Endometrial microvascular endothelial cells (primary cell): ENCODE data around the gene MED12L. TPM values are rescaled to one million over a fixed set of nuclear protein-coding genes. Genes with fewer than 3 reads are reported as not detected.

Source experiments
- in situ Hi-C: cut with HindIII; loops from 2 replicates; pipeline ENCODE4 v1.10.0; 2017; ENCODE audit warnings: low sequenced_read_pairs, low pct_unique_long_range_greater_than_20kb; ENCODE audit errors: inconsistent ontology term
- total RNA-seq: library from RNA; depleted of rRNA; stranded (reverse); fragments of >200 nt; gene quantifications from one replicate; pipeline ENCODE4 v1.2.3, GENCODE V29; 2015; ENCODE audit errors: inconsistent ontology term

The MED12L gene
- total RNA-seq, 1 donor from 2014 or later: not detected

- in situ Hi-C loops: no loop called here
Measured at GRCh38 chr3:151404316-151404715, 318.9 kb downstream of the MED12L start.

- in situ Hi-C loops: no loop called here
Measured at GRCh38 chr3:151407928-151408327, 322.5 kb downstream of the MED12L start.

- in situ Hi-C loops: no loop called here
Measured at GRCh38 chr3:151410891-151411559, 325.6 kb downstream of the MED12L start.

- in situ Hi-C loops: no loop called here
Measured at GRCh38 chr3:151412989-151413388, 327.5 kb downstream of the MED12L start.

- in situ Hi-C loops: no loop called here
Measured at GRCh38 chr3:151415289-151415688, 329.8 kb downstream of the MED12L start.

DNA sequence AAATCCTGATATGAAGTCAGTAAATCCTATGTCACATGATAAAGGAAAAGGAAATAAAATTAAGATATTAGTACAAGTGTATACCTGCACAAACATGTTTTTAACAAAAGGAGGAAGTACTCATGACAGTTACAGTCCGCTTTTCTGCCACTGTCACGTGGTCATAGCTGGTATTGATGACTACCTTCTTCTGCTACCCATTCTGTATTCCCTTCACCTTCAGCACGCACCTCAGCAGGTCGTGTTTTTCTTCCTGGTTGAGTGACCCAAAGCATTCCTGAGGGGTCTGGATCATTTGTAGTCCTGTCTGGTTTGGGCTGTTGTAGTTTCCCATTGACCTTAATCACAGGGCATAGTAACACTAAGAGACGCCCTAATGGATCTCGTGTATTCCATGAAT lies 334.3 kb downstream of the MED12L start:
- in situ Hi-C loops: no loop called here

GRCh38 chr3:151421938-151422337 lies 336.5 kb downstream of the MED12L start:
- in situ Hi-C loops: no loop called here

DNA sequence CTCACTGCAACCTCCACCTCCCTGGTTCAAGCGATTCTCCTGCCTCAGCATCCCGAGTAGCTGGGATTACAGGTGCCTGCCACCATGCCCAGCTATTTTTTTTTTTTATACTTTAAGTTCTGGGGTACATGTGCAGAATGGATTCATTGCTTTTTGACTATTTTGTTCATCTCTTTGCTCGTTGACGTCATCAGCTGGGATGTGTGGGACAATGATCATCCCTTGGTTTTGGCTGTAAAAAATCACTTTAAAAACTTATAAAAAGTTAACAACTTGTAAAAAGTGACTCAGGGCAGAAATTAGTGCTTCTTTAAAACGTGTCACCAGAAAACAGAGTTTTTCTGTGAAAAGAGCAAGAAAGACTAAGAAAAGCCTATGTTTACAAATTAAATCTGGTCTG lies 337.6 kb downstream of the MED12L start:
- in situ Hi-C loops: no loop called here

DNA sequence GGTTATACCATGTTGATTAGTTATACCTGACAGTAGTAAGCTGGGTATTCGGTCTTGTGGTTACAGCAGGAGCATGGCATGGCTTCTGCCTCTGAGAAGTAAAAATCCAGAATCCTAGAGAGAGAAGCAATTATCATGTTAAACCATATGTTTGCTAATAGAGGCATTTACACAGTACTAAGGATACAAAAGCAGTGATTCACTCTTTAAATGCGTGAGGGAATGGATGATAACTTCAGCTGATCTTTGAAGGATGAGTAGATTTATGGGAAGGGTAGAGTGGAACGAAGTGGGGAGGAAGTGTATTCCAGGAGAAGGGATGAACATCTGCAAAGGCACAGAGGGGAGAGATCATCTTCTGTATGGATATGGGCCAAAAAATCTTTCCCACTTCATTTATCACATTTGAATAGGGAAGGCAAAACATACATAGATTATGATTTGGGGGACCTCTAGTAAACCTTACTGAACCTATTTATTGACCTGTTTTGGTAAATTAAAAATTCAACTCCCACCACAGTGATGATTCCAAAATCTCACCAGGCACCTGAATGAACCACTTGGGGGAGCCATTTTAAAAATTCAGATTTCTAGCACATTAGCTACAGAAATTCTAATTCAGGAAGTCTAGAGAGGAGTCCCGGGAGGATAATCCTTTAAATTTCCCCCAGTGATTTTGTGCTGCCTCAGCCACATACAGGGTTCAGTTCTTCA lies 340.3 kb downstream of the MED12L start:
- in situ Hi-C loops: no loop called here

DNA sequence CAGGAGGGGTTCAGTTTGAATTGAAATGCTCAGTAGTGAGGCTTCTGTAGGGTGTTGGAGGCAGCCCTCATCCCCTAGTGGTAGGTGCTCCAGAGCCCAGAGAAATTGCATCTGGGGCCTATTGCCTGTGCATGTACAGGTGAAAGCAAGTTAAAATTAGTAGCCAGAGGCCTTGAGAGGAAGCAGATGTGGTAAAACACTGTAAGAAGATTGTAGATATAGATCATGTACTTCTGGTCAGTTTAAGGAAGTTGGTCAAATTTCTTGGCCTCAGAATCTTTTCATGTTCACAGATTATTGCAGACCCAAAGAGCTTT lies 340.8 kb downstream of the MED12L start:
- in situ Hi-C loops: no loop called here

- in situ Hi-C loops: no loop called here
Measured at GRCh38 chr3:151428386-151428785, 342.9 kb downstream of the MED12L start.

DNA sequence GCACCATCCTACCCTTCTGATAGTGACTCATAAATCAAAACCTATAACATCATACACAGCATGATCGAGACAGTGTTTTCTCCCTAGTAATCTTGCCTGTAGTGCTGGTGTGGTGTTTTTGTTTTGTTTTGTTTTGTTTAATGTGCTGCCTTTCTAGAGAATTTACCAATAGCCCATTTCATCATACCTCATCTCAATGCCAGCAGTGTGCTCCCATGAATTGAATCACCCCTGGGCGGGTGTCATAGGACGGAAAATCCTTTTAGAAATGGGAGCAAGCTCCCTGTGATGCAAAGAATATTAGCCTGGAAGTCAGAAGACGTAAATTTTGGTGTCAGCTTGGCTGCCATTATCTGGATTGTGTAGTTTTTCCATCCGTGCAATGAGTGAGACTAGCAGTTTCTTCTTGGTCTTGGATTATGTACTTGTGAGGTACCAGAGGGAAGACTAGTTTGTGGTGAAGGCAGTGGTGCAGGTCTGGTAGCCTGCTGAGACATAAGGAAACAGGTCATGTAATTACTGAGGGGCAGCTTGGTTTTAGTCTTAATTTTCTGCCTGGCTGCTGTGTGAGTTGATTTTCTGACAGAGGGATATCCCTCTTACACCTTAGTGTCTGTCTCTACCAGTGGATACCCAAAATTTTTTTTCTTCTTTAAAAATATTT lies 345.5 kb downstream of the MED12L start:
- in situ Hi-C loops: no loop called here

GRCh38 chr3:151431940-151432339 lies 346.5 kb downstream of the MED12L start:
- in situ Hi-C loops: no loop called here

DNA sequence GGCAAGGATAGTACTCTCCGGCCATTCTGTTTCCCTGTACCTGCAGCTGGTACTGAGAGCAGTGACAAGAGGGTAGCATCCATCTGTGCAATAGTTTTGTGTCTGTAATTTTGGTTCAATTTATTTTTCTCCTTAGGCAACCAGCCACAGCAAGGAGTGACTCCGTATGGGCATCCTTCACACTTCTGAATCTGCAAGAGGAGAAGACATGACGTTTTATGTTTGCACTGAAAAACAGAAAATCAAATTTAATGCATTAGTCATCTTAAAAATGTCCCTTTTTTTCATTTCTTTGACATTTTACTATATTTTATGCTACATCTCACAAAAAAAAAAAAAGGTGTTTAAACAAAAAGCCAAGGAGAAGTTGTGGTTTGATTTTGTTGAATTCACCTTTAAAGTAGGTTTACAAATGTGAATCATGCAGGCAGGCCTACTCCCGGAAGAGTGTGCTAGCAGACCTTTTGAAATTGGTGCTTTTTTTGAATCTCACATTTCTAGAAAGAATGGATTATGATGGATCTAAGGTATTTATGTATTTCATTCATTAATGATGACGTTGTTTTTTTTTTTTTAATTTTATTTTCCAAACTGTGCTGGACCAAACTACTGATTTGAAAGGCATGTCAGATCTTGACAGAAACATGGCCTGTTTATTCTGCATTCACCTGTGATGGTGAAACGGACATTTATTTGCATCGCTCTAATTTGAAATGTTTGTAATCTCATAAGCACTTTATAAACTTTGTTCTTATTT lies 347.3 kb downstream of the MED12L start:
- in situ Hi-C loops: no loop called here

DNA sequence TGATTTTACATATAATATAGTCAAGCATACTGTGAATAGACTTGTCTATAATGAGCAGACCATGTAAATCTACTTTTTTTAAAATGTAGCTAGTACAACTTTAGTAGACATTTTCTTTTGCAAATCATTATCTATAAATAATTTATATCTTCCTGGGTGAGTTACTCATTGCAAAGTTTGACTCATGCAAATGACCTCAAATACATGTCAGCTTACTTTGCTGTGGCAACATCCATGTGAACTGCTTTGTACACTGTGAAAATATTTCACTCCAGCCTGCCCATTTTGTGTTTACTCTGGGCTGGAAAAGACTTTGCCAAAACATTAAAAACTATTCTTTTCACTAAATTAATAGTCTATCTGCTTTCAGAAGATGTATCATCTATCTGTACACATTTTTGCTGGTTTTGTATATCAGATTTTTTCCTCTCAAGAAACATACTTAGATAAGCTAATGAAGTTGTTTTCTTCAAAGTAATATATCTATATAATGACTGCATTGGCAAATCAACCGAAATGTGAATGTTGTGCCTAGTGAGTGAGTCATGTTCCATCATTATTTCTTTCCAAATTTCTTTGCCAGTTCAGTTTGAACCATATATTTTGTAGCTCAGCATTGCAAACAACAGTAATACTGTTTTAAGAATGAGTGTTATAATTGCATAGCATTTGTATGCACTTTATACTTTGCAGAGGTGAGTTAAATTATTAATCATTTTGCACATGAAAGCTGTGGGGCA lies 348.9 kb downstream of the MED12L start:
- in situ Hi-C loops: no loop called here

- in situ Hi-C loops: no loop called here
Measured at GRCh38 chr3:151436675-151437446, 351.4 kb downstream of the MED12L start.

GRCh38 chr3:151437906-151438305 lies 352.4 kb downstream of the MED12L start:
- in situ Hi-C loops: no loop called here

DNA sequence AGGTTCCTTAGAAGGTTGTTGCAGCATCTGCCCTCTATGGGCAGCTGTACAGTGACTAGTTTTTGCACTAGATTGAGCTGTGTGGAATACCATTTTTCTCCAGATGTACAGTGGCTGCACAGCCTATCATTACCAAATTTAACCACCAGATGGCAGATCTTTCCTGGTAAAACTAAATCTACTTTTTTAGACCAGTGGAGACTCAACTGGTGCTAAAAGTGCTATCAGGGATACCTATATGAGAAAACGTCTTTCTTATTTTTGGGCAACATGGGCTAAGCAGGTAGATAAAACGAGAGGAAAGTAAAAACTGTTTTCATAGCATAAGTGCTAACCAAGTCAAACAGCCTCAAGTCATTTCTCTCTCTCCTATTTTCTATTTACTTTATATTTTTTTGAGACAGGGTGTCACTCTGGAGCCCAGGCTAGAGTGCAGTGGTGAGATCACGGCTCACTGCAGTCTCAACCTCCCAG lies 354.2 kb downstream of the MED12L start:
- in situ Hi-C loops: no loop called here
